Measurements from ENCODE around the gene KDELR3.

- TF ChIP-seq CTCF (conservative IDR thresholded peaks at IDR 0.05) (no peak), EZH2 (IDR thresholded peaks at IDR 0.05; ENCODE audit: low read depth) (no peak)
These were observed 44.1 kb upstream of the KDELR3 start for GRCh38 chr22:38423512-38424503.

Data from PC-9 (cell line).